Keratinocyte (primary cell): ENCODE measurements around the gene PCP2. TPM values are rescaled to one million over a fixed set of nuclear protein-coding genes. Genes with fewer than 3 reads are reported as not detected.

Experiments used
- DNase-seq: peaks from one replicate; pipeline ENCODE4 v3.0.0-alpha.2; 2011; ENCODE audit warnings: low read depth, missing footprints, low spot score
- FAIRE-seq: peaks from 2 replicates; lab custom pipeline; 2011; peaks lifted over from hg19 to GRCh38; lab: Jason Lieb, UNC
- H2AFZ ChIP-seq: 2 replicates; pipeline ENCODE4 v1.6.0; 2012; ENCODE audit warnings: low read length, control low read depth, inconsistent platforms; ENCODE audit not compliant: control insufficient read depth
- H3K27ac ChIP-seq: 2 replicates; pipeline ENCODE4 v1.5.1; 2011; ENCODE audit warnings: low read length; ENCODE audit not compliant: control insufficient read depth, insufficient read depth
- H3K27me3 ChIP-seq: 3 replicates; pipeline ENCODE4 v1.6.0; 2011; ENCODE audit warnings: low read length; ENCODE audit not compliant: control insufficient read depth, insufficient read depth; ENCODE audit errors: extremely low read depth
- H3K36me3 ChIP-seq, 2 experiments: 2 replicates in 1 of 2; 3 replicates in 1 of 2; pipeline ENCODE4 v1.5.1; 2011; ENCODE audit warnings: low read length in 2 of 2, mild to moderate bottlenecking in 1 of 2; ENCODE audit not compliant: control insufficient read depth in 2 of 2, insufficient read depth in 2 of 2; ENCODE audit errors: extremely low read depth in 1 of 2
- H3K4me1 ChIP-seq: 3 replicates; pipeline ENCODE4 v1.5.1; 2011; ENCODE audit warnings: low read length; ENCODE audit not compliant: control insufficient read depth, insufficient read depth; ENCODE audit errors: extremely low read depth
- H3K4me2 ChIP-seq: 3 replicates; pipeline ENCODE4 v1.6.0; 2011; ENCODE audit warnings: low read depth, low read length; ENCODE audit not compliant: control insufficient read depth, insufficient read depth; ENCODE audit errors: extremely low read depth
- H3K4me3 ChIP-seq, 3 experiments: fragments of 200-600 bp in 1 of 3; sonication (generic) in 1 of 3; 2 replicates in 2 of 3; 3 replicates in 1 of 3; pipeline ENCODE4 v1.5.1; 2011 to 2016; ENCODE audit warnings: low read length in 3 of 3, mild to moderate bottlenecking in 3 of 3, control low read depth in 2 of 3, inconsistent platforms in 1 of 3, low read depth in 1 of 3, mixed read lengths in 1 of 3, mixed run types in 1 of 3, moderate library complexity in 1 of 3; ENCODE audit not compliant: control insufficient read depth in 2 of 3, insufficient read depth in 2 of 3; ENCODE audit errors: extremely low read depth in 1 of 3
- H3K79me2 ChIP-seq: 2 replicates; pipeline ENCODE4 v1.6.0; 2012; ENCODE audit warnings: low read length; ENCODE audit not compliant: control insufficient read depth, insufficient read depth
- H3K9ac ChIP-seq: 3 replicates; pipeline ENCODE4 v1.6.0; 2011; ENCODE audit warnings: low read length; ENCODE audit not compliant: control insufficient read depth, insufficient read depth; ENCODE audit errors: extremely low read depth
- H3K9me1 ChIP-seq: 3 replicates; pipeline ENCODE4 v1.6.0; 2011; ENCODE audit warnings: low read length; ENCODE audit not compliant: control insufficient read depth, insufficient read depth; ENCODE audit errors: extremely low read depth
- H3K9me3 ChIP-seq: 2 replicates; pipeline ENCODE4 v1.5.1; 2012; ENCODE audit warnings: low read depth, low read length; ENCODE audit not compliant: control insufficient read depth
- H4K20me1 ChIP-seq: 3 replicates; pipeline ENCODE4 v1.6.0; 2011; ENCODE audit warnings: low read length; ENCODE audit not compliant: control insufficient read depth, insufficient read depth; ENCODE audit errors: extremely low read depth
- EZH2 ChIP-seq: IDR thresholded peaks from one replicate; pipeline ENCODE4 v1.6.1; 2012; ENCODE audit warnings: inconsistent platforms, mild to moderate bottlenecking, low read length, moderate library complexity
- dilution Hi-C: fragments of 300-500 bp; cut with MboI; formaldehyde crosslinking; loops from one replicate; pipeline ENCODE4 v1.7.0; 2020; ENCODE audit warnings: low sequenced_read_pairs; ENCODE audit not compliant: extremely low pct_ligation_motif_present
- polyA plus RNA-seq, 5 experiments: library from polyadenylated mRNA; depleted of rRNA in 3 of 5; stranded (reverse) in 3 of 5; stranded (forward) in 1 of 5; unstranded in 1 of 5; fragments of >200 nt; gene quantifications; 1 replicate in 1 of 5; 2 replicates in 3 of 5; 3 replicates in 1 of 5; pipeline versions ENCODE4 v1.2.1 to v1.2.3, GENCODE V29; 2011 to 2012; ENCODE audit warnings: missing spikeins in 2 of 5, low read depth in 1 of 5, low replicate concordance in 1 of 5
- TF ChIP-seq, protein P1 (sequence below), 3 experiments: IDR thresholded peaks in 1 of 3; conservative IDR thresholded peaks in 1 of 3; optimal IDR thresholded peaks in 1 of 3; 2 replicates in 2 of 3; 3 replicates in 1 of 3; pipeline versions ENCODE3 to v1.5.1; 2011; ENCODE audit warnings: low read length in 3 of 3, mild to moderate bottlenecking in 3 of 3, moderate library complexity in 2 of 3, control low read depth in 1 of 3, inconsistent platforms in 1 of 3; ENCODE audit not compliant: insufficient read depth in 2 of 3; ENCODE audit errors: extremely low read depth in 1 of 3

PCP2 gene
- polyA plus RNA-seq, 1 donor (not counting 4 experiments of a cell fraction or from before 2014, with no cell fraction given), result not detected

DNA sequence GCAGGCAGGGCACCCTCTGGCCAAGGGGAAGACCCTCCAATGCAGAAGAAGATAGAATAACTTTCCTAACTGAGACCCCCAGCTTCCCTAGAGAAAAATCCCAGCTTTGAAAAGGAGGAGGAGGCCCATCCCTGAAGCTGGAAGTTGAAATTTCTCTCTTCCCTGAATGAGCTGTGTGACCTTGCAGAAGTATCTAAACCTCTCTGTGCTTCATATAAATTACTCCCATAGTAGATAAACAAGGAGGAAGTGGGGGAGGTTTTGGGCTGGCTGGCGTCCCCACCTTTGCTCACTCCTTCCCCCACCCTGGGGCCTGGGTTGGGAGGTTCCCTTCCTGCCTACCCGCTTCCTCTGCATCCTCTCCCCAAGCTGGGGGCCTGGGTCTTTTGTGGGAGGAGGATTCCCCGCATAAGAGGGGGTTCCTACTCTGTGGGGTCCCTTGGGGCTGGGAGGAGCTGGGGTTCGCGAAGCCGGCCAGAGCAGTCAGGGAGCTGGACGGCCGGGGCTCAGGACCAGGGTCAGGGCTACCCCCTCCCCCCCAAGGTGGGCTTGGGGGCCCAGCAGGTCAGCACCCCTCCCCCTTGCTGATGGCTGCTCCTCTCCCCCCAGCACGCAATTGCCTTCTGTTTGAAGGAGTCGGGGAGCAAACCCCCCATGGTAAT lies 26.2 kb downstream of the PCP2 start:
- DNase-seq (no peak), FAIRE-seq (no peak)
- Histone ChIP-seq H3K9me1 (no peaks in the 10 kb centered on the region), H3K9ac (no peak overlapping the region), H3K36me3 (peaks cover 10 to 14% of the 10 kb centered on the region in 2 experiments), H3K4me1 (peaks cover under 1% of the 10 kb centered on the region), H3K79me2 (no peaks in the 10 kb centered on the region), H2AFZ (no peak overlapping the region), H3K4me2 (no peak overlapping the region), H4K20me1 (no peaks in the 10 kb centered on the region), H3K27ac (no peak overlapping the region), H3K4me3 (no peak overlapping the region), H3K9me3 (no peaks in the 10 kb centered on the region), H3K27me3 (no peaks in the 10 kb centered on the region)
- dilution Hi-C loops, result no loop called here
- TF ChIP-seq, protein P1, sequence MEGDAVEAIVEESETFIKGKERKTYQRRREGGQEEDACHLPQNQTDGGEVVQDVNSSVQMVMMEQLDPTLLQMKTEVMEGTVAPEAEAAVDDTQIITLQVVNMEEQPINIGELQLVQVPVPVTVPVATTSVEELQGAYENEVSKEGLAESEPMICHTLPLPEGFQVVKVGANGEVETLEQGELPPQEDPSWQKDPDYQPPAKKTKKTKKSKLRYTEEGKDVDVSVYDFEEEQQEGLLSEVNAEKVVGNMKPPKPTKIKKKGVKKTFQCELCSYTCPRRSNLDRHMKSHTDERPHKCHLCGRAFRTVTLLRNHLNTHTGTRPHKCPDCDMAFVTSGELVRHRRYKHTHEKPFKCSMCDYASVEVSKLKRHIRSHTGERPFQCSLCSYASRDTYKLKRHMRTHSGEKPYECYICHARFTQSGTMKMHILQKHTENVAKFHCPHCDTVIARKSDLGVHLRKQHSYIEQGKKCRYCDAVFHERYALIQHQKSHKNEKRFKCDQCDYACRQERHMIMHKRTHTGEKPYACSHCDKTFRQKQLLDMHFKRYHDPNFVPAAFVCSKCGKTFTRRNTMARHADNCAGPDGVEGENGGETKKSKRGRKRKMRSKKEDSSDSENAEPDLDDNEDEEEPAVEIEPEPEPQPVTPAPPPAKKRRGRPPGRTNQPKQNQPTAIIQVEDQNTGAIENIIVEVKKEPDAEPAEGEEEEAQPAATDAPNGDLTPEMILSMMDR (optimal IDR thresholded peaks at IDR 0.05 in 1 of 3, IDR thresholded peaks at IDR 0.05 in 1 of 3, conservative IDR thresholded peaks at IDR 0.05 in 1 of 3; ENCODE audit: extremely low read depth in 1 of 3, insufficient read depth in 2 of 3, low read length in 3 of 3), result no peak

DNA sequence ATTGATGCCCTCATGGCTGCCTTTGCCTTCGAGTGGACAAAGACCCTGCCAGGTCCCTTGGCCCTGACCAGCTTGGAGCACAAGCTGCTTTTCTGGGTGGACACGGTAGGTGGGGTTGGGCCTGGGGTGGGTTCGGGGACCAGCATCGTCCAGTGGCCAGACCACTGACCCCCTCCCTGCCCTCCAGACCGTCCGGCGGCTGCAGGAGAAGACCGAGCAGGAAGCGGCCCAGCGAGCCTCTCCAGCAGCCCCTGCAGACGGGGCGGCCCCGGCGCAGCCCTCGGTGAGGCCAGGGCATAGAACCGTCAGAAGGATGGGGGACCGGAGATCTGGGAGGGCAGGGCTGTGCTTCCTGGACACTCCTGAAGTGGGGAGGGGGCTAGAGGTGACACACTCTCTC lies 27.2 kb downstream of the PCP2 start:
- Histone ChIP-seq H2AFZ (no peak overlapping the region), H3K9me1 (no peaks in the 10 kb centered on the region), H3K79me2 (no peaks in the 10 kb centered on the region), H3K9me3 (no peaks in the 10 kb centered on the region), H3K9ac (no peak overlapping the region), H3K4me1 (peaks cover 3% of the 10 kb centered on the region), H3K4me2 (no peak overlapping the region), H4K20me1 (no peaks in the 10 kb centered on the region), H3K36me3 (peaks cover 8 to 13% of the 10 kb centered on the region in 2 experiments), H3K4me3 (no peak overlapping the region), H3K27ac (no peak overlapping the region), H3K27me3 (no peaks in the 10 kb centered on the region)
- DNase-seq (no peak), FAIRE-seq (no peak)
- TF ChIP-seq EZH2, result no peak
- TF ChIP-seq, protein P1 (optimal IDR thresholded peaks at IDR 0.05 in 1 of 3, IDR thresholded peaks at IDR 0.05 in 1 of 3, conservative IDR thresholded peaks at IDR 0.05 in 1 of 3; ENCODE audit: extremely low read depth in 1 of 3, insufficient read depth in 2 of 3, low read length in 3 of 3), result no peak
- dilution Hi-C loops, result no loop called here
